ENCODE results near the gene AIFM3.
"Not testable (repeated sequence)": the region's sequence is repeated elsewhere in the genome, so short reads cannot be mapped to it uniquely, and the experiment has no call there.

Gene AIFM3

GRCh38 chr22:20940904-20941385 lies 26.1 kb upstream of the AIFM3 start:
- no peak for DNase-seq (ENCODE audit: low spot score)

DNA sequence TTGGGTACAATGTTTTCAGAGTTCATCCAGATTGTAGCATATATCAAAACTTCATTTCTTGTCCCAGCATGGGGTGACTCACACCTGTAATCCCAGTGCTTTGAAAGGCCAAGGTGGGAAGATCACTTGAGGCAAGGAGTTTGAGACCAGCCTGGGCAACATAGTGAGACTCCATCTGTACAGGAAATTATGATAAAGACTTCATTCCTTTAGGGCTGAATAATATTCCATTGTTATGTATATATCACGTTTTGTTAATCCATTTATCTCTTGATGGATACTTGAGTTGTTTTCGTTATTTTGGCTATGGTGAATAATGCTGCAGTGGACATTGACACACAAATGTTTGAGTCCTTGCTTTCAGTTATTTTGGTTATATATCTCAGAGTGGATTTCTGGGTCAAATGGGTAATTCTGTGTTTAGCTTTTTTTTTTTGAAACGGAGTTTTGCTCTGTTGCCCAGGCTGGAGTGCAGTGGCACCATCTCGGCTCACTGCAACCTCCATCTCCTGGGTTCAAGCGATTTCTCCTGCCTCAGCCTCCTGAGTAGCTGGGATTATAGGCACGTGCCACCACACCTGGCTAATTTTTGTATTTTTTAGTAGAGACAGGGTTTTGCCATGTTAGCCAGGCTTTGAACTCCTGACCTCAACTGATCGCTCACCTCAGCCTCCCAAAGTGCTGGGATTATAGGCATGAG lies 24.7 kb upstream of the AIFM3 start:
- DNase-seq (ENCODE audit: low spot score), result not testable (repeated sequence)

GRCh38 chr22:20943104-20943933 lies 23.7 kb upstream of the AIFM3 start:
- DNase-seq (ENCODE audit: low spot score), result no peak

DNA sequence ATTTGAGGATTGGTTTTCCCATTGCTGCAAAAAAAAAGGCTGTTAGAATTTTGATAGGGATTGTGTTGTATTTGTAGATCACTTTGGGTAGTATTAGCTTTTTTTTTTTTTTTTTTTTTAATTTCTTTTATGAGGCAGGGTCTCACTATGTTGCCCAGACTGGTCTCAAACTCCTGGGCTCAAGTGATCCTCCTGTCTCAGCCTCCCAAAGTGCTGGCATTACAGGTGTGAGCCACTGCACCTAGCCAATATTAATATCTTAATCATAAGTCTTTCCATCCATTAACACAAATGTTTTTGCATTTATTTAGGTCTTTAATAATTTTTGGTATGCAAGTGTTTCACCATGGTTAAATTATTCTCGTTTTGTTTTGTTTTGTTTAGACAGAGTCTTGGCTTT lies 23.0 kb upstream of the AIFM3 start:
- DNase-seq (ENCODE audit: low spot score), result no peak

DNA sequence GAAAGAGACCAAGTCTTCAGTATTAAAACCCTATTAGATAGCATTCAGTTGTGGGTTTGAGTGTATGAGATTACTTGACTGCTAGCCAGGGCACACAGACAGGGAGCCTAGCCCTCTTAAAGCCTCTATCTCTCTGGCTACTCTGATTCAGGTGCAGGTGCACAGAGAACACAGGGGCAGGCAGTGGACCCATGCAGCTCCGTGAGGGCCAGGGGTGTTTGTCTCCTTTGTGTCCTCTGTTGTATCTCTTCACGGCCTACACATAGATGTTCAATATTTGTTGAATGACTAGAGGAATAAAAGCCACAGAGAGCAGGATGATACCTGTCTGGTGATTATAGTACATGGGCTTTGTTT lies 21.5 kb upstream of the AIFM3 start:
- DNase-seq (ENCODE audit: low spot score), result no peak

- no peak for DNase-seq (ENCODE audit: low spot score)
Observed at GRCh38 chr22:20946080-20946986, 20.7 kb upstream of the AIFM3 start.

GRCh38 chr22:20946991-20947390 lies 20.1 kb upstream of the AIFM3 start:
- no peak for DNase-seq (ENCODE audit: low spot score)

GRCh38 chr22:20948450-20948849 lies 18.6 kb upstream of the AIFM3 start:
- DNase-seq (ENCODE audit: low spot score), result no peak

DNA sequence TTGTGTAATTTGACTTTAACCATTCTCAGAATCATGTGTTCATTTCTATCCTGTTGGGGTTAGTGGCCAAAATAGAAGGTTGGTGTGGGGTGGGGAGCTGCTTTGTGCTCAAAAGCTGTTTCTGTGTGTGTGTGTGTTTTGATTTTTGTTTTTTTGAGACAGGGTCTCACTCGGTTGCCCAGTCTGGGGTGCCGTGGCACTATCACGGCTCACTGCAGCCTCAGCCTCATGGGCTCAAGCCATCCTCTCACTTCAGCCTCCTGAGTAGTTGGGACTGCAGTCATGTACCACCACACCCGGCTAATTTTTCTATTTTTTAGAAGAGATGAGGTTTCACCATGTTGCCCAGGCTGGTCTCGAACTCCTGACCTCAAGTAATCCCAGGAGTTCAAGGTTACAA lies 18.1 kb upstream of the AIFM3 start:
- DNase-seq (ENCODE audit: low spot score), result no peak

DNA sequence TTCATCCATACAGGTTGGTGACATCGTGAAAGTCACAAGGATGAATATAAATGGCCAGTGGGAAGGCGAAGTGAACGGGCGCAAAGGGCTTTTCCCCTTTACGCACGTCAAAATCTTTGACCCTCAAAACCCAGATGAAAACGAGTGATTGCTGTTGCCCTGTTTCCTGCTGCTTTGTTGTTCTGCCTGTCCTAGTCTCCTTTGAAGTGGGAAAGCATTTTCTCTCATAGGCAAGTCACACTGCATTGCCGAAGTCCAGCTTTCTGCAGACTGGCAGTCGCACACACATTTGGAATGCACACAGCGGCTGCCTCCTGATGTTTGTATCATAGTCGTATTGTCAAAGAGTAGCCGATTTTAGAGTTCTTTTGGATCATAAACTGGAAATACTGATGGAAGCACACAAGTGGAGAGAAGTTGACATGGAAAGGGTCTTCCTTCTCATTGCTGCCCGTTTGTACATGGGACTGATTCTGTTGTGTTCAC lies 17.3 kb upstream of the AIFM3 start:
- DNase-seq (ENCODE audit: low spot score), result no peak

- no peak for DNase-seq (ENCODE audit: low spot score)
Observed at GRCh38 chr22:20951151-20951931, 15.7 kb upstream of the AIFM3 start.

DNA sequence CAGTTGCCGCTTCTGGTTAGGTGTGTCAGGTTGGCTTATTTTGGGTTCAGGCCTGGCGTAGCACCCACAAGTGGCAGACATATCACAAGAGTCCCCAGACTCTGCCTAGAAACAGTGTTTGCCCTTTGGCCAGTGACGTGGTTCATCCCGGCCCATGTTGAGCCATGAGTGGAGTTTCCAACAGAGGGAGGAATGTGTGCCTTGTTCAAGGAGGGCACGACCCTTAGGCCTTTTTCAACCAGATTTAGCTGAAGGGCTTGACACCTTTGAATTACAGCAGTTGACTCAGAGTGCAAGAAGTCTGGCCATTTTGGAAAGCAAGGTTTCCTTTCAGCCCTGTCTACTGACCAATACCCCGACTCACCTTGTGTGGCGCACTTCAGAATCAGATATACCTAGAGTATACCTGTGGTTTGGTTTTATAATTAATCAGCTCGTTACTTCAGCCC lies 15.1 kb upstream of the AIFM3 start:
- no peak for DNase-seq (ENCODE audit: low spot score)

- DNase-seq (ENCODE audit: low spot score), result no peak
Observed at GRCh38 chr22:20952544-20953341, 14.3 kb upstream of the AIFM3 start.

DNA sequence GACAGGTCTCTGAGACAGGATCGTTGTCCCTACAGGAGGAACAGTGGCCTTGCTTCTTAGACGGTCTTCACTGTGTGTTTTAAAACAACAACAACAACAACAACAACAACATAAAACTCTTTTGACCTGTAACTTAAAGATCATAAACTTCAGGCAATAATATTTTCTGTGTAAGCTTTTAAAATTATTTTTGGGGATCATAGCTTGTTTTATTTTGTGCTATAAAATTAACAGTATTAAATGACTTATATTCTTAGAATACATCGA lies 13.8 kb upstream of the AIFM3 start:
- no peak for DNase-seq (ENCODE audit: low spot score)

GRCh38 chr22:20953668-20954500 lies 13.2 kb upstream of the AIFM3 start:
- DNase-seq (ENCODE audit: low spot score), result peak; percentile 42

DNA sequence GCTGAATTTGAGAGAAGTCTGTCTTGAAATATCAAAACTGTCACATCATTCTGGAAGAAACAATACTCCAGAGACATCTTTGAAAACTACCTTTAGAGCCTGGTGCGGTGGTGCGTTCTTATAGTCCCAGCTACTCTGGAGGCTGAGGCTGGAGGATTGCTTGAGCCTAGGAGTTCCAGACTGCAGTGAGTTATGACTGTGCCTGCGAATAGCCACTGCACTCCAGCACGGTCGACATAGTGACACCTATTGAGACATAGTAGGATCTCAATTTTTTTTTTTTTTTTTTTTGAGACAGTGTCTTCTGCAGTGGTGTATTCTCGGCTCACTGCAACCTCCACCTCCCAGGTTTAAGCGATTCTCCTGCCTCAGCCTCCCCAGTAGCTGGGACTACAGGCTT lies 11.5 kb upstream of the AIFM3 start:
- DNase-seq (ENCODE audit: low spot score), result peak; percentile 22

DNA sequence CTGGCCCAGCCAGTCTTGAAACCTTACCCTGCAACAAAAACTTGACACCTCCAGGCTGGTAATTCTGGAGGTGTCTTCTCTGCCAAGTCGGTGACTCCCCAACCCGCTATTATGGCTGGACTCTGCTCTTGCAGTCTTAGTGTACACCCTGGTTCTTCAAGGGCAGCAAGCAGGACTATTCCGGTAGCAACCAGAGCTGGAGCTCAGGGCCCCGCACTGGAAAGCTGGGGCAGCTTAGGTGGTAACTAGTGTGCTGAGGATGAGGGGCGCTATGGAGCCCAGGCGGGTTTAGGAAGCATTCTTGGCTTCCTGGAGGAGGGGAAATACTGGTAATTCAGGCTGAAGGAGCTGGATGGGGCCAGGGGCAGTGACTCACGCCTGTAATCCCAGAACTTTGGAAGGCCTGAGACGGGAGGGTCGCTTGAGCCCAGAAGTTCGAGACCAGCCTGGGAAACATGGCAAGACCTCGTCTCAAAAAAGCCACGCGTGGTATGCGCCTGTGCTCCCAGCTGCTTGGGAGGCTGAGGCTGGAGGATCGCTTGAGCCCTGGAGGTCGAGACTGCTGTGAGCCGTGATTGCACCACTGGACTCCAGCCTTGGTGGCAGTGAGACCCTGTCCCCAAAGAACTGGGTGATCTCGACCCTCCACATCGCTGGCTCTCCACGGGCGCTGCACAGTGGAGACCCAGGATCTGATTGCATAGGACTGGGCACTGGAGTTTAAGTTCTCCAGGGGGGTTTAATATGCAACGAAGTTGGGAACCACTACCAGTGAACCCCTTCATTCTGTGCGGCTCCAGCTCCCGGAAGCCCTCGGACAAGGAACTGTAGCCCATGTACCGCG lies 10.6 kb upstream of the AIFM3 start:
- peak; percentile 49 for DNase-seq (ENCODE audit: low spot score)

GRCh38 chr22:20957102-20957682 lies 9.9 kb upstream of the AIFM3 start:
- peak; percentile 66 for DNase-seq (ENCODE audit: low spot score)

Measured in left forelimb (tissue), 1 donor.